ENCODE results near the gene SLC35F3. TPM values are rescaled to one million over a fixed set of nuclear protein-coding genes. Genes with fewer than 3 reads are reported as not detected.

Gene SLC35F3
- total and polyA plus RNA-seq, 4 donors = 0.01 to 0.37 (median 0.08) TPM; not detected in 1

GRCh38 chr1:234154320-234155251, 250.1 kb downstream of the SLC35F3 start:
- DNase-seq (ENCODE audit: low spot score) = no peak
- no peak overlapping the region for H3K4me3 ChIP-seq (ENCODE audit: low read depth in 1 of 3, low read length in 3 of 3)
- no peaks in the 10 kb centered on the region for H3K9me3 ChIP-seq (ENCODE audit: control insufficient read depth in 4 of 4, low read length in 3 of 4)
- no peak overlapping the region for H3K27ac ChIP-seq (ENCODE audit: low read depth in 1 of 2, low read length in 2 of 2)
- no peaks in the 10 kb centered on the region for H3K4me1 ChIP-seq (ENCODE audit: control insufficient read depth in 4 of 4, insufficient read depth in 4 of 4, low read length in 3 of 4)
- H3K36me3 ChIP-seq (ENCODE audit: control insufficient read depth in 4 of 4, insufficient read depth in 3 of 4, low read depth in 1 of 4, low read length in 3 of 4) = no peaks in the 10 kb centered on the region
- no peaks in the 10 kb centered on the region for H3K27me3 ChIP-seq (ENCODE audit: control insufficient read depth in 4 of 4, insufficient read depth in 4 of 4, low read length in 3 of 4)
- WGBS = 37% methylated on average over 7 of the region's 7 CpGs
- no peak for TF ChIP-seq TAF1 (conservative IDR thresholded peaks at IDR 0.05)
- no peak for TF ChIP-seq ATF3 (IDR thresholded peaks at IDR 0.05)
- peak; percentile 82 to 85 for TF ChIP-seq RAD21 (IDR thresholded peaks at IDR 0.05)
- peak; percentile 92 for TF ChIP-seq CTCF (IDR thresholded peaks at IDR 0.05; ENCODE audit: low read depth, low read length, missing input control)
- TF ChIP-seq GABPA (IDR thresholded peaks at IDR 0.05 in 1 of 2, conservative IDR thresholded peaks at IDR 0.05 in 1 of 2) = no peak
- H3K9ac ChIP-seq (ENCODE audit: low read depth in 1 of 2, low read length in 2 of 2) = no peak overlapping the region

- Histone ChIP-seq H3K27ac (ENCODE audit: low read depth in 1 of 2, low read length in 2 of 2) (no peak overlapping the region), H3K4me1 (ENCODE audit: control insufficient read depth in 4 of 4, insufficient read depth in 4 of 4, low read length in 3 of 4) (no peaks in the 10 kb centered on the region), H3K36me3 (ENCODE audit: control insufficient read depth in 4 of 4, insufficient read depth in 3 of 4, low read depth in 1 of 4, low read length in 3 of 4) (no peaks in the 10 kb centered on the region), H3K4me3 (ENCODE audit: low read depth in 1 of 3, low read length in 3 of 3) (no peak overlapping the region), H3K9ac (ENCODE audit: low read depth in 1 of 2, low read length in 2 of 2) (no peak overlapping the region), H3K27me3 (ENCODE audit: control insufficient read depth in 4 of 4, insufficient read depth in 4 of 4, low read length in 3 of 4) (peaks cover 0 to 4% (median 0%) of the 10 kb centered on the region in 4 donors), H3K9me3 (ENCODE audit: control insufficient read depth in 4 of 4, low read length in 3 of 4) (no peaks in the 10 kb centered on the region)
- no peak for TF ChIP-seq SP1 (IDR thresholded peaks at IDR 0.05)
- TF ChIP-seq GABPA (IDR thresholded peaks at IDR 0.05 in 1 of 2, conservative IDR thresholded peaks at IDR 0.05 in 1 of 2) = no peak
- TF ChIP-seq EGR1 (IDR thresholded peaks at IDR 0.05; ENCODE audit: low read depth in 2 of 2) = no peak
- TF ChIP-seq REST (IDR thresholded peaks at IDR 0.05) = no peak
- no peak for TF ChIP-seq TAF1 (conservative IDR thresholded peaks at IDR 0.05)
- no peak for DNase-seq (ENCODE audit: low spot score)
Measured at GRCh38 chr1:234162661-234163060, 258.2 kb downstream of the SLC35F3 start.
